B cell (primary cell): Measurements from ENCODE around the gene USP6NL. TPM values are rescaled to one million over a fixed set of nuclear protein-coding genes. Genes with fewer than 3 reads are reported as not detected.

Experiments
- ATAC-seq: fragments of 200-7000 bp; cut with Tn5 transposase; one replicate; pipeline ENCODE4 v1.10.0; 2021; ENCODE audit warnings: low read depth, mild to moderate bottlenecking, moderate number of reproducible peaks, moderate library complexity
- CTCF ChIA-PET: fragments of 350-600 bp; sonication (Branson Sonifier 250); formaldehyde crosslinking; loops from one replicate; lab custom pipeline; 2021; ENCODE audit warnings: antibody characterized with exemption, inconsistent platforms; lab: Charles Lee
- POLR2A ChIA-PET: fragments of 350-600 bp; sonication (Branson Sonifier 250); formaldehyde crosslinking; loops from one replicate; lab custom pipeline; 2021; ENCODE audit warnings: antibody characterized with exemption; lab: Charles Lee
- DNase-seq: peaks from one replicate; pipeline ENCODE4 v3.0.0; 2013
- H2AFZ ChIP-seq: 2 replicates; pipeline ENCODE4 v1.6.1; 2012; ENCODE audit warnings: mild to moderate bottlenecking, low read depth, low read length; ENCODE audit not compliant: insufficient read depth, poor library complexity, severe bottlenecking
- H3K27ac ChIP-seq, 2 donors: 1 replicate in 1 of 2; 2 replicates in 1 of 2; pipeline ENCODE4 v1.5.1; 2012 to 2013; ENCODE audit warnings: low read length in 2 of 2, mild to moderate bottlenecking in 2 of 2, moderate library complexity in 1 of 2
- H3K27me3 ChIP-seq, 4 experiments: fragments of 200-600 bp in 1 of 4; sonication (generic) in 1 of 4; replicated peaks in 1 of 4; 1 replicate in 2 of 4; 2 replicates in 2 of 4; pipeline versions ENCODE4 v1.6.1 to v1.7.0; 2013 to 2016; ENCODE audit warnings: low read length in 3 of 4, mild to moderate bottlenecking in 2 of 4, mixed read lengths in 1 of 4, moderate library complexity in 1 of 4; ENCODE audit not compliant: insufficient read depth in 4 of 4, control insufficient read depth in 3 of 4; ENCODE audit errors: control extremely low read depth in 1 of 4
- H3K36me3 ChIP-seq, 2 experiments: replicated peaks in 1 of 2; 1 replicate in 1 of 2; 2 replicates in 1 of 2; pipeline versions ENCODE4 v1.6.1 to v1.7.1; 2013; ENCODE audit warnings: low read length in 1 of 2; ENCODE audit not compliant: insufficient read depth in 2 of 2, control insufficient read depth in 1 of 2; ENCODE audit errors: control extremely low read depth in 1 of 2, extremely low read depth in 1 of 2
- H3K4me1 ChIP-seq, 2 donors: fragments of 200-600 bp in 1 of 2; sonication (generic) in 1 of 2; 1 replicate in 1 of 2; 2 replicates in 1 of 2; pipeline versions ENCODE4 v1.5.1 to v1.6.1; 2013 to 2017; ENCODE audit warnings: low read length in 2 of 2; ENCODE audit not compliant: control insufficient read depth in 2 of 2, insufficient read depth in 2 of 2
- H3K4me2 ChIP-seq: replicated peaks from 2 replicates; pipeline ENCODE3; 2012; ENCODE audit warnings: mild to moderate bottlenecking, low read depth, low read length; ENCODE audit not compliant: poor library complexity, severe bottlenecking
- H3K4me3 ChIP-seq, 5 experiments: fragments of 200-600 bp in 1 of 5; sonication (generic) in 1 of 5; 1 replicate in 3 of 5; 2 replicates in 2 of 5; pipeline versions ENCODE4 v1.5.1 to v1.7.0; 2011 to 2016; ENCODE audit warnings: low read length in 4 of 5, mild to moderate bottlenecking in 4 of 5, low read depth in 2 of 5, control low read depth in 1 of 5, moderate library complexity in 1 of 5; ENCODE audit not compliant: insufficient read depth in 1 of 5; ENCODE audit errors: control extremely low read depth in 1 of 5, extremely low read depth in 1 of 5
- H3K79me2 ChIP-seq: fragments of 200-600 bp; sonication (generic); one replicate; pipeline ENCODE4 v1.6.0; 2016; ENCODE audit warnings: low read length; ENCODE audit not compliant: control insufficient read depth, insufficient read depth
- H3K9ac ChIP-seq: fragments of 200-600 bp; sonication (generic); 2 replicates; pipeline ENCODE4 v1.6.1; 2017; ENCODE audit warnings: mild to moderate bottlenecking, low read length, moderate library complexity
- H3K9me3 ChIP-seq, 3 donors: one replicate each; pipeline versions ENCODE4 v1.6.1 to v1.7.1; 2013; ENCODE audit warnings: low read length in 2 of 3; ENCODE audit not compliant: control insufficient read depth in 2 of 3, insufficient read depth in 1 of 3; ENCODE audit errors: control extremely low read depth in 1 of 3
- H4K20me1 ChIP-seq: 2 replicates; pipeline ENCODE4 v1.6.0; 2012; ENCODE audit warnings: mild to moderate bottlenecking, low read length; ENCODE audit not compliant: insufficient read depth, control insufficient read depth, poor library complexity, severe bottlenecking
- H3K27ac Mint-ChIP-seq: one replicate; pipeline ENCODE4 v1.8.0; 2021; ENCODE audit warnings: mixed read lengths
- H3K27me3 Mint-ChIP-seq: one replicate; pipeline ENCODE4 v1.8.0; 2021; ENCODE audit warnings: mixed read lengths
- H3K4me1 Mint-ChIP-seq: one replicate; pipeline ENCODE4 v1.8.0; 2021; ENCODE audit warnings: mixed read lengths
- H3K4me3 Mint-ChIP-seq: one replicate; pipeline ENCODE4 v1.8.0; 2021; ENCODE audit warnings: mixed read lengths
- H3K9me3 Mint-ChIP-seq: one replicate; pipeline ENCODE4 v1.8.0; 2022; ENCODE audit warnings: mixed read lengths; ENCODE audit not compliant: insufficient read depth
- CTCF ChIP-seq: fragments of 200-600 bp; IDR thresholded peaks from one replicate; pipeline ENCODE4 v1.8.0; 2022; ENCODE audit warnings: antibody characterized with exemption, mild to moderate bottlenecking
- EZH2 ChIP-seq: IDR thresholded peaks from 2 replicates; pipeline ENCODE4 v1.6.1; 2012; ENCODE audit warnings: borderline replicate concordance, low read depth, mild to moderate bottlenecking, moderate library complexity, low read length; ENCODE audit not compliant: insufficient read depth, poor library complexity, severe bottlenecking
- whole genome bisulfite sequencing: methylation state at CpG from one replicate; pipeline ENCODE4 v1.1.5; 2013; ENCODE audit warnings: missing lambda C conversion rate; ENCODE audit not compliant: insufficient coverage; 5-methylcytosine and 5-hydroxymethylcytosine counted together
- intact Hi-C: fragments of 100-400 bp; cut with micrococcal nuclease; formaldehyde crosslinking; loops from one replicate; pipeline ENCODE4 v1.10.0; 2022
- polyA plus RNA-seq: library from polyadenylated mRNA; depleted of rRNA; stranded (reverse); fragments of >200 nt; gene quantifications from 2 replicates; pipeline ENCODE4 v1.2.3, GENCODE V29; 2012
- total RNA-seq, 2 donors: library from RNA; stranded (reverse); fragments of 120-200 nt in 1 of 2; gene quantifications; 1 replicate in 1 of 2; 2 replicates in 1 of 2; pipeline versions ENCODE4 v1.2.3 to v1.2.4, GENCODE V29; 2013 to 2022

The USP6NL gene
- total and polyA plus RNA-seq, 2 donors (not counting 1 experiment from before 2014, with no cell fraction given): 27.0 to 61.5 TPM

- TF ChIP-seq CTCF: no peak
- TF ChIP-seq EZH2: no peak
- ChIA-PET CTCF (interaction anchor here (0.8 to 2.0 kb wide), 9 partner anchors 21 to 169 kb away, joined by 3 to 7 read pairs (median 5); no protein-coding TSS in a partner anchor), POLR2A (interaction anchor here (0.8 to 1.2 kb wide), 2 partner anchors 24 to 58 kb away, joined by 3 read pairs; no protein-coding TSS in a partner anchor)
- Mint-ChIP-seq H3K4me3 (no peak overlapping the region), H3K27me3 (no peaks in the 10 kb centered on the region), H3K9me3 (no peaks in the 10 kb centered on the region), H3K4me1 (peaks cover 69% of the 10 kb centered on the region), H3K27ac (peak overlapping the region; percentile 86)
- H3K4me1 ChIP-seq: peaks cover 24 to 57% of the 10 kb centered on the region in 2 donors
- H3K27me3 ChIP-seq: no peaks in the 10 kb centered on the region
- no peak for ATAC-seq
- H3K4me2 ChIP-seq: no peak overlapping the region
- H2AFZ ChIP-seq: no peak overlapping the region
- peaks cover 100% of the 10 kb centered on the region for H3K79me2 ChIP-seq
- H3K27ac ChIP-seq: peak overlapping the region in 1 of 2 donors; percentile 80
- H4K20me1 ChIP-seq: no peaks in the 10 kb centered on the region
- H3K9me3 ChIP-seq: no peaks in the 10 kb centered on the region
- WGBS: 92% methylated on average over 6 of the region's 7 CpGs
- H3K9ac ChIP-seq: no peak overlapping the region
- intact Hi-C loops: loop anchor here (2.0 kb wide), 1 partner anchor 15 kb away; no protein-coding TSS in a partner anchor
- DNase-seq: no peak
- H3K4me3 ChIP-seq: no peak overlapping the region
- peaks cover 3 to 20% of the 10 kb centered on the region in 2 experiments for H3K36me3 ChIP-seq
Measured at GRCh38 chr10:11593612-11594011, 17.8 kb downstream of the USP6NL start.

- no peak overlapping the region for H3K4me3 ChIP-seq
- no peak for ATAC-seq
- DNase-seq: no peak
- H3K9me3 ChIP-seq: peaks cover 4 to 6% (median 5%) of the 10 kb centered on the region in 3 donors
- H3K27ac Mint-ChIP-seq: peak overlapping the region; percentile 58
- H3K36me3 ChIP-seq: peaks cover 7 to 27% of the 10 kb centered on the region in 2 experiments
- ChIA-PET POLR2A (interaction anchor here (1.2 kb wide), 1 partner anchor 148 kb away, joined by 4 read pairs; no protein-coding TSS in a partner anchor), CTCF (interaction anchor here (1.0 to 1.2 kb wide), 2 partner anchors 42 to 75 kb away, joined by 3 to 4 read pairs; no protein-coding TSS in a partner anchor)
- no peak overlapping the region for H3K9ac ChIP-seq
- H3K27me3 Mint-ChIP-seq: no peaks in the 10 kb centered on the region
- no peaks in the 10 kb centered on the region for H3K27me3 ChIP-seq
- whole genome bisulfite sequencing: 94% methylated on average over 2 of the region's 4 CpGs
- peaks cover 100% of the 10 kb centered on the region for H3K79me2 ChIP-seq
- H3K4me3 Mint-ChIP-seq: no peak overlapping the region
- intact Hi-C loops: loop anchor here (2.0 kb wide), 2 partner anchors 13 to 15 kb away; no protein-coding TSS in a partner anchor
- no peak overlapping the region for H2AFZ ChIP-seq
- peaks cover 65% of the 10 kb centered on the region for H3K4me1 Mint-ChIP-seq
- H3K27ac ChIP-seq: peak overlapping the region in 1 of 2 donors; percentile 44
- no peak for TF ChIP-seq EZH2
- no peak for TF ChIP-seq CTCF
- no peaks in the 10 kb centered on the region for H3K9me3 Mint-ChIP-seq
- peaks cover 24 to 51% of the 10 kb centered on the region in 2 donors for H3K4me1 ChIP-seq
- peak overlapping the region; percentile 26 for H3K4me2 ChIP-seq
- H4K20me1 ChIP-seq: peaks cover 4% of the 10 kb centered on the region
Measured at GRCh38 chr10:11589738-11590137, 21.7 kb downstream of the USP6NL start.
